ENCODE data around the gene DDX31.

Gene DDX31

DNA sequence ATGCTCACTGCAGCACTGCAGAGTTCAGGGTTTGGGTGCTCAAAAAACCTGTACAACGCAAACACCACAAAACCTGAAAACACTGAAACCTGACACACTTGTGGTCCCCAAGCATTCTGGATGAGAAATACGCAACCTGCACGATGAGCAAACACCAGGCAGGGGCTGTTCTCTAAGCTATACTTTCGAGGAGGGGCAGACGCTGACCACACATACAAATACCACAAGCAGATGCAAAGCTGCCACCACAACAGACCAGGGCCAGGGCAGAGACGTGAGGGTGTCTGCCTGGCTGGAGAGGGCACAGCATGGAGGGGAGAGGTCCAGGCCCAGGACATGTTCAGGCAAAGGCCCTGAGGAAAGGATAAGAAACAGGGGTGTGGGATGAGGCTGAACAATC is 64.4 kb downstream of the DDX31 start:
- no peak overlapping the region for H3K4me3 ChIP-seq (ENCODE audit: low read depth, low read length)
- DNase-seq (ENCODE audit: low read depth): no peak
- no peak for TF ChIP-seq CTCF (conservative IDR thresholded peaks at IDR 0.05; ENCODE audit: low read depth, low read length)

DNA sequence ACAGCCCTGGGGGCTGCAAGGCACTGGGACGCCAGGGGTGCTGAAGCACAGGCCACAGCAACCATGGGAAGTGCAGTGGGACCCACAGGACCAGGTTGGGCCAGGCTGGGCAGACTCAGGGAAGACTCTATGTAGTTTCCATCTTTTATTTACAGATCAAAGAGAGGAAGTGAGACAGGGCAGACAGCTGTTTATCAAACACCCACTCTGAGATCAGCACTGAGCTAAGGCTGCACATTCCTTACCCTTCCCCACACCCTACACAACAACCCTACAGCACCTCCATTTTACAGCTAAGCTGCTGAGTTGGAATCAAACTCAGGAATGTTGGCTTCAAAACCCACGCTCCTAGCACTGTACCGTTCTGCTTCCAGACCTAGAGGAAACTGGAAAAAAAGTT is 67.6 kb downstream of the DDX31 start:
- peak; percentile 17 for DNase-seq (ENCODE audit: low read depth)
- TF ChIP-seq CTCF (conservative IDR thresholded peaks at IDR 0.05; ENCODE audit: low read depth, low read length): no peak
- H3K4me3 ChIP-seq (ENCODE audit: low read depth, low read length): no peak overlapping the region

GRCh38 chr9:132600326-132600984 is 69.3 kb downstream of the DDX31 start:
- no peak overlapping the region for H3K4me3 ChIP-seq (ENCODE audit: low read depth, low read length)
- TF ChIP-seq CTCF (conservative IDR thresholded peaks at IDR 0.05; ENCODE audit: low read depth, low read length): no peak
- DNase-seq (ENCODE audit: low read depth): no peak

DNA sequence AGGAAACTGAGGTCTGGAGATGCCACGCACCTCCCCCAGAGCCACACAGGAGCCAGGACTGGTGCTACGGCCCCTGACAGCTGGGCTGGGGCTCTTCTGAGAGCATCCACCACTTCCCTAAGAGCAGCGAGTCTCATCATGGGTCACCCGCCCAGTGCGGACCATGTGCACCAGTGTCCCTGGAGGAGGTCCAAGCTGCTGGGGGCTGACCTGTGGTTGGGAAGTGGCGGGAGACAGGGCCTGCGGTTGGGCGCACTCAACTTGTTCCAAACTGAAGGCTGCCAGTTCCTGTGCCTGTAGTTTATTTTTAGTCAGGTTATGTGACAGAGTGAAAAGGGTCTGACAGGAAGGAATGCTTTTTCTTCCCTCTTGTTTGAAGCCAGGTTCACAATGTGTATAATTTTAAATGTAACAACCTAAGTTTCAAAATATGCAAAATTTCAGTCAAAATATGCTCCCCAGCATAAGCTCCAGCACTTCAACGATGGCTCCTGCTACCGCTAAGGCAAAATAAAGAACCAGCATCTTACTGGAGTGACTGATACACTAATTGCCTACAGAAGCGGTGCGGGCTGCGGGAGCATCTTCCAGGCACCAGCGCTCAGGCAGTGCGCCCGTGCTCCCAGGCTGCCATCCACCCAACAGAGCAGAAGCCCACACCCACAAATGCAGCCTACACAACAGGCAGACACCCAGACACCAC is 72.6 kb downstream of the DDX31 start:
- peak; percentile 76 for DNase-seq (ENCODE audit: low read depth)
- no peak for TF ChIP-seq CTCF (conservative IDR thresholded peaks at IDR 0.05; ENCODE audit: low read depth, low read length)
- H3K4me3 ChIP-seq (ENCODE audit: low read depth, low read length): no peak overlapping the region

- no peak overlapping the region for H3K4me3 ChIP-seq (ENCODE audit: low read depth, low read length)
- no peak for TF ChIP-seq CTCF (conservative IDR thresholded peaks at IDR 0.05; ENCODE audit: low read depth, low read length)
- no peak for DNase-seq (ENCODE audit: low read depth)
Measured at GRCh38 chr9:132596200-132596599, 73.6 kb downstream of the DDX31 start.

DNA sequence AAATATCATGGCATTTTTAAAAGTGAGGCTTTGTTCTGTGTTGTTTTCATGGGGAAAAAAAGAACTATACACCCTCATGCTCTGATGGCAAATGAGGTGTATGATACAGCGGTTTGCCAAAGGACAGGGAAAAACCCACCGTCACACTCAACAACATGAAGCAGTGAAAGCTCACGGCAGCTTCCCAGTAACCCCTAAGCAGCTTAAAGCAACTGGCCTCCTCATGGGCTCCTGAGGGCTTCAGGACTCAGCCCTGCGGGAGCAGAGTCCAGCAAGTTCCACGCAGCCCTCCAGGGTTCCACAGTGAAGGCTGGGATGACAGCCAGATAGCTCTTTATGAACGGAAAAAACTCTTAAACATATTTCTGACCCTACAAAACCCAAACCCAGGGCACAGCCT is 74.5 kb downstream of the DDX31 start:
- no peak for TF ChIP-seq CTCF (conservative IDR thresholded peaks at IDR 0.05; ENCODE audit: low read depth, low read length)
- no peak overlapping the region for H3K4me3 ChIP-seq (ENCODE audit: low read depth, low read length)
- DNase-seq (ENCODE audit: low read depth): no peak

GRCh38 chr9:132594412-132594811 is 75.4 kb downstream of the DDX31 start:
- no peak for DNase-seq (ENCODE audit: low read depth)
- no peak for TF ChIP-seq CTCF (conservative IDR thresholded peaks at IDR 0.05; ENCODE audit: low read depth, low read length)
- H3K4me3 ChIP-seq (ENCODE audit: low read depth, low read length): no peak overlapping the region

All from choroid plexus epithelial cell (primary cell).